IMR-90 (cell line): ENCODE data around the gene KRTAP10-7.

Experiments used
- MXI1 ChIP-seq: IDR thresholded peaks from 2 replicates; pipeline ENCODE4 v1.6.1; 2012; ENCODE audit warnings: low read depth, mild to moderate bottlenecking, low read length, moderate library complexity, borderline replicate concordance
- POLR2A ChIP-seq: IDR thresholded peaks from 2 replicates; pipeline ENCODE4 v1.6.1; 2012; ENCODE audit warnings: mild to moderate bottlenecking, low read depth, low read length
- TF ChIP-seq, protein P1 (sequence below): conservative IDR thresholded peaks from 2 replicates; pipeline ENCODE4 v1.5.1; 2012; ENCODE audit warnings: mild to moderate bottlenecking, low read depth, low read length, improper control_type of control experiment

DNA sequence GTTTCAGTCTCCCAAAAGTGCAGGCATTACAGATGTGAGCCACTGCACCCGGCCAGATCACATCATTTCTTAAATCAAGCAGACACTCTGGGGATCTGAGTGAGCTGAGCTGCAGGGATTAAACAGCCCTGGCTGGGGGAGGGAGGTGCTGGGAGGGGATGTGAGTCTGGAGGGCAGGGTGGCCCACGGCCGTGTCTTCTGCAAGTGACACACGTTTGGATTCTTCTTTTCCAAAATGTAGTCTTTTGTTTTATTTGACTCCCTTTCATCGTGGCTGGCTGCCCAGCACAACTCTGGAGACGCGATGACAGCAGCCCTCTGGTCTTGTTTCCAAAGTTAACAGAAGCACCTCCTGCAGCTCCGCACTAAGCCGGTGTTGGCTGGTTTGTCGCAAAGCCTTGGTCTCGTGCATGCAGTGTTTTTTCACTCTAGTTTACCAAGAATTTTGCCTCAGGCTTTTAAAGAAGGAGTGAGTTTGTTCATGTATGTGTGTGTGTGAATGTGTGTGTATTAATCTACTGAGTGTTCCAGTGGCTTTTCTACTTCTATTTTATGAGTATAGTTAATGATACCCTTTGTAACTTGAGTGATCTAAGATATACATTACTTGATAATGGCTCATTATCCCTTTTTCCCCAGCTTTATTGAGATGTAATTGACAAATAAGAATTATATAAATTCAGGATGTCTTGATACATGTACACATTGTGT, 17.2 kb upstream of the KRTAP10-7 start:
- no peak for TF ChIP-seq POLR2A
- TF ChIP-seq, protein P1, sequence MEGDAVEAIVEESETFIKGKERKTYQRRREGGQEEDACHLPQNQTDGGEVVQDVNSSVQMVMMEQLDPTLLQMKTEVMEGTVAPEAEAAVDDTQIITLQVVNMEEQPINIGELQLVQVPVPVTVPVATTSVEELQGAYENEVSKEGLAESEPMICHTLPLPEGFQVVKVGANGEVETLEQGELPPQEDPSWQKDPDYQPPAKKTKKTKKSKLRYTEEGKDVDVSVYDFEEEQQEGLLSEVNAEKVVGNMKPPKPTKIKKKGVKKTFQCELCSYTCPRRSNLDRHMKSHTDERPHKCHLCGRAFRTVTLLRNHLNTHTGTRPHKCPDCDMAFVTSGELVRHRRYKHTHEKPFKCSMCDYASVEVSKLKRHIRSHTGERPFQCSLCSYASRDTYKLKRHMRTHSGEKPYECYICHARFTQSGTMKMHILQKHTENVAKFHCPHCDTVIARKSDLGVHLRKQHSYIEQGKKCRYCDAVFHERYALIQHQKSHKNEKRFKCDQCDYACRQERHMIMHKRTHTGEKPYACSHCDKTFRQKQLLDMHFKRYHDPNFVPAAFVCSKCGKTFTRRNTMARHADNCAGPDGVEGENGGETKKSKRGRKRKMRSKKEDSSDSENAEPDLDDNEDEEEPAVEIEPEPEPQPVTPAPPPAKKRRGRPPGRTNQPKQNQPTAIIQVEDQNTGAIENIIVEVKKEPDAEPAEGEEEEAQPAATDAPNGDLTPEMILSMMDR, result no peak
- no peak for TF ChIP-seq MXI1
